ENCODE results near the gene ANO7. TPM values are rescaled to one million over a fixed set of nuclear protein-coding genes. Genes with fewer than 3 reads are reported as not detected.
A peak's percentile ranks its signal among the peaks of the same experiment; 100 is the strongest.

ANO7 gene
- polyA plus RNA-seq, 3 donors = 2.1 to 2.7 (median 2.5) TPM

DNA sequence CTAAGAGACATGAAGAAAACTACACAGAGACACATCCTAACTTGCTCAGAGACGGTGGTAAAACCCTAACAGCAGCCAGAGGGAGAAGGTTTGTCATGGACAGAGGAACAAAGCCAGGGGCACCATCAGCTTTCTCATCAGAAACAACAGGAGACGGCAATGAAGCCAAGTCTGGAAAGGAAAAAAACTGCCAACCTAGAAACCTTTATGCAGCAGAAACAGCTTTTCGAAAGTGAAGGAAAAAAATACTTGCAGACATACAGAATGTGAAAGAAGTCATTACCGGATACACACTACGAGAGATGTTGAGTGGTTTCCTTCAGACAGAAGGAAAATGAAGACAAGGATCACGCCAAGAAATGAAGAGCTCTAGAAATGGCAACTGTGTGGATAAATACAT is 55.9 kb downstream of the ANO7 start:
- DNase-seq = no peak

DNA sequence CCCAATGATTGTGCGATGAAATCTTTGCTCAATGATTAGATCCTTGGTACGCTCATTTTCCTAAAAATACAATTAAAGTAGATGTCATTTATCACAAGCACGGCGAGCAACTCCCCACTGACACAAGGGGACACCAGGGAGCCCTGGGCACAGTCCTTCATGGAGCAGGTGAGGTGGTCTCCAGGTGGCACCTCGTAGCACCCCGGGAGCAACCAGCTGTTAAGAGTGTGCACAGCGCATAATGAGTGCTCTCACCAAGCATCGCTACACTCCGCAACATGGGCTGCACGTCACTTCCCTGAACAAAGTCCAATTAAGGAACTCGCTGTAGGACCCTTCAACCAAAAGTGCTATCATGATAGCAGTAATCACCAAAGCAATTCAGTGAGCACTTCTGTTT is 59.8 kb downstream of the ANO7 start:
- no peak for DNase-seq

DNA sequence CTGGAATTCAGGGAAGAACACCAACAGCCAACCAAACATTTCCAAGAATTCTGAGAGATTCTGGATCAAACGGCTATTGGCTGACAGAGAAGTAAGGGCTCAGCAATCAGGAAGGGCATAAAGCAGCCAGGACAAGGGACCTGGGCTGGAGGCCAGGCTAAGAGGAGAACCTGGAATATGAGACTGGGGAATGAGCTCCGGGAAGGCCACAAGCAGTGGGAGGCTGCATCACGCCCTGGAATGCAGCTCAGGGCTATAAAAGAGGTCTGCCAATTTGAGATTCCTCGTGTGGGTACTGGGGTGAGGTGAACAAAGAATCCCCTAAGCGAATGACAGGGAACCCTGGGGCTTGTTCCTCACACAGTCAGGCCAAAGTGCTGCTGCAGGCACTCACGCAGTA is 60.4 kb downstream of the ANO7 start:
- DNase-seq = no peak

DNA sequence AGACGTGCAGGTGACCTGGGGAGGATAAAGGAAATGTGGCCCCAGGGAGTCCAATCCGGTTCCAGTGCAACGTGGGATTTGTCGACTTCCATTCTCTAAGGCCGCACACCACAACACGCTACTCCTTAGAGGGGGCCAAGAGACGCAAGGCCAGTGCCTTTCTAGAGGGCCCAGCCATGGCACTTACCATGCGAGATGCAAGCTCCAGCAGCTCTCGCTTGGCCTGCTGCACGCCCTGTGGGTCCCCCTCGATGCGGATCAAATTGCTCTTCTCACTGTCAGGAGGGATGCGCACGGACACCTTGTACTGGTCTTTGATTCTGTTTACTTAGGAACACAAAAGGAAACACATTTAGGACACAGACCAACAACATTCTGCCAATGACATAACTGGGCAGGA is 61.2 kb downstream of the ANO7 start:
- DNase-seq = no peak

DNA sequence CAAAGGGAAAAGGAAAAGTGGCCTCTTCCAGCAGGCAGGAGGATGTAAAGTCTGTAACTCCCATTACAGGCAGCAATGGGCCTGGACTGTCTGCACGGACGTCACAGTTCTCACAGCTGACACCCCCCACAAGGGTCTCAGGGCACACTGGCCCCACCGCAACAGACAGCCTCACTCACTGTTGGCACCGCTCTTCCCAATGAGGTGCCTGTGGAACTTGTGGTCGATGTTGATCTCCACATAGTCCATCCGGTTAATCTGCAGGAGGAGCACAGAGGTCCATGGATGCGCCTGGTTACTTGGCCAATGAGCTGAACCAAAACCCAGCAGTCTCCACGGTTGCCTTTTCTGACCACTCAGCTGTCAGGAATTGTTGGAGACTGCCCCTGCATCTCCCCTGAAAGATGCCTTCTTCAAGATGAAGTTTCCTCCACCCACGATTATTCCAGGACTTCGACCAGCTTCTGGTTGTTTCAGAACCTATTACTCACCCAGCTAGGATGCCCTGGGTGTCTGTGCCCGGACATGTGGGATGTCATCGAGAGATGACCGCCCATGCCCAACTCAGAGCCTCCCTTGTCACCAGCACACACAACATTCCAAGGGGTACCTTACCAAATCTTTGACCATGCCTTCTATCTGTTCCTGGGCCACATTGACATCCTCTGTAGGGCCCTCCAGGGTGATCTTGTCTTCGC is 64.5 kb downstream of the ANO7 start:
- no peak for DNase-seq

DNA sequence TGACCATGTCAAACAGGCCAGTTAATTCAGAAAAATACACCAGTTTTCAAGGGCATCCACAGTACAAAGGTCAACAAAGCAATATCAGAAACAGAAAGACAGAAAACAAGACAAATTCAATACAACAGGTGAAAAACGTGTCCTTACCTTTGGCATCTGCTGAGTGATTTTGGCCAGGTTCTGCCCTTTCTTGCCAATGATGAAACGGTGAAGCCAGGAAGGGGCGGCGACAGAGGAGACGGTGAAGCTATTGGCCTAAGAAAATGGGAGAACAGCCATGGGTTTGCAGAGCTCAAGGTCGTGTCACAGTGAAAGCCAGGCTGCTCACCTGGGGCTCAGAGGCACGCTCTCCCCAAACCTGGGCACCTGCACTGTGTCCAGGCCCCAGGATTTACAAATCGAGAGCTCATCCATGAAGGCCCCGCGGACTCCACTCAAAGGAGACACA is 66.5 kb downstream of the ANO7 start:
- DNase-seq = no peak

DNA sequence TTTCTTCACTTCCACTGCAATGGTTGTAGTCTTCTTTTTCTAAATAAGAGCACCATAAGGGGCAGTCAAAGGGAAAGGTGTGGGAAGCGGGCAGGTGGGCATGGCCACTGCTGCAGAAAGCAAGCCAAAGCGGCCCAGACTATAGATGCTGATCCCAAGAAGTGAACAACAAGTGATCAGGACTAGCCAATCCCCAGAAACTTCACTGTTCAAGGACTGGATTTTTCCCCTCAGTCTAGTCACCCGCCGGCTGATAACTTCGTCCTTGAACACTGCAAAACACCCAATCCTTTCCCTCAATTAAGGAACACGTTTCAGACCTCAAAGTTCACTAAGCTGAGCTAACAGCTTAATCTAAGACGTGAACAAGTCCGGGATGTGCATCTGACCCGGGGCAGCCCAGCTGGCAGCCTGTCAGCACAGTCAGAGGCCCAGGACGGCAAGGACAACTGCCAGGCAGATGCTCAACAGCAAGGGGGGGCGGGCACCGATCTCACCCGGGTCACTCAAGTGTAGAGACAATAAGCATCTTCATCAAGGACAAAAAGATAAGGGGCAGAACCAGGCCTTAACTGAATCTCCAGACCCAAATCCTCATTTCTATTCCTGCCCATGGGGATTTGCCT is 67.2 kb downstream of the ANO7 start:
- no peak for DNase-seq

DNA sequence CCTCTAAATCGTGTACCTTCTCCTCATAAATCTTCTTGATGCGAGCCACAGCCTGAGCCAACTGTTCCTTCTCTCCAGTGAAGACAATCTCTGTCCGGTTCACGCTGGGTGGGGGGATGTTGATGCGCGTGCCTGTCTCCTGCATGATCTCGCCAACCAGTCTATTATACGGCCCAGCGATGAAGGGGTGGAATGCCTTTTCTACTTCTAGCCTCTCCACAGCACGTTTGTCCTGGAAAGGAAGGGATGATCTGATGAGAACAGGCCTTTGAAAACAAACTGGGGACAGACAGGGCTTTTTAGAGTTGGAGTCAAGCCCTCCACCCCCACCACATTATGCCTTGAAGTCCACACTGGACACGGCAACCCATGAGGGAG is 67.7 kb downstream of the ANO7 start:
- DNase-seq = no peak

DNA sequence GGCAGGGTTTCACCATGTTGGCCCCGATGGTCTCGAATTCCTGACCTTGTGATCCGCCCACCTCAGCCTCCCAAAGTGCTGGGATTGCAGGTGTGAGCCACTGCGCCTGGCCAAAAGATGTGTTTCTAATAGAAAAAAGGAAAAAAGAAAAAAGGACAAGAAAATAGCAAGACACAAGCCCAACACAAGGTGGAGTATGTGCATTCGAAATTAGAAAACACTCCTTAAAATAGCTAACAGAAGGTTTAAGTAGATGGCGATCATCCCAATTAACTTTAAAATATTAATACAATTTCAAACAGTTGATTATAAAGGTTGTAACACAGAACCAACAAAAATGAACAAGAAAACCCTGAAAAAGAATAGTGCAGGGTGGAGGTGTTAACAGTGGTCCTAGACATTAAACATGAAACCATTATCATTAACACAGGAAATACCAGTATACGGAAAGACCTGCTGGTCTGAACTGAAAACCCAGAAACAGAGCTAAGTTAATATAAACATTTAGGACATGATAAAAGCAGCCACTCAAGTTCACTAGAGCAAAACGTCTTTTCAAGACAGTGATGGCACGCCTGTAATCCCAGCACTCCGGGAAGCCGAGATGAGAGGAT is 69.0 kb downstream of the ANO7 start:
- no peak for DNase-seq

DNA sequence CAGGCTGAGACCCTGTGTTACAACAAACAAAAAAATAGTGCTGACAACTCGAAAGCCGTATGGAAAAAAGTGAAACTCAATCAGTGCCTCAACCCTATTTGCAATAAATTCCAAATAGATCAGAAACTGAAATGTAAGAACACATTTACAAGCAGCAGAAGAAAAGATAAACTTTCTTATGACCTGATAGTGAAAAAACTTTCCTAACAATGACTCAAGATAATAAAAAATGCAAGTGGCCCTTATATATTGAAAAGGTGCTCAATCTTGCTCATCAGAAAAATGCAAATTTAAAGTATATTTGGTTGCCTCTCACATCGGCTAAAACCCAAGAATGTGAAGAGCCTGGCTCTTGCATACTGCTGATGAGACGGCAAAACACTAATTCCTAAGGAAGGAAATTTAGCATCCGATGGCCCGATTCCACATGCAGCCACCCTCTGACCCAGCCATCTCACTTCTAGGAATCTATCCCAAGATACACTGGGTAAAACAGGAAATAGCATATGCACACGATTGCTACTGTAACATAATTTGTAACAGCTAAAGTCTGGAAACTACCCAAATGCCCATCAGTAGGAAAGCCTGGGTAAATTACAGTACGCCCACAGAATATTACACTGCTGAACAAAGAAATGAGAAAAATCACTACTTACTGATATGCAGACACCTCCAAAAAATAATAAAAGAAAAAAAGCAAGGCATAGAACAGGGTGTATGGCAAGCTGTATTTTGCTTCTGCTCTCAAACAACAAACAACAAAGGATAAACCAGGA is 70.2 kb downstream of the ANO7 start:
- DNase-seq = no peak

DNA sequence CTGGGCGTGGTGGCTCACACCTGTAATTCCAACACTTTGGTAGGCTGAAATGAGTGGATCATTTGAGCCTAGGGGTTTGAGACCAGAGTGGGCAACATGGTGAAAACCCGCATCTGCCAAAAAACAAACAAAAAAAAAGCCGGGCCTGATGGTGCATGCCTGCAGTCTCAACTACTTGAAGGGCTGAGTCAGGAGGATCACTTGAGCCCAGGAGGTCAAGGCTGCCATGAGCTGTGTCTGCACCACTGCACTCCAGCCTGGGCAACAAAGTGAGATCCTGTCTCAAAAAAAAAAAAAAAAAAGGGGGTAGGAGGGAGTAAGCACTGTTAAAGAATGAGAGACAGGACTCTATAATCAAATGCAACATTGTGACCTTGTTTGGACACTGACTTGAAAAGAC is 72.4 kb downstream of the ANO7 start:
- DNase-seq = no peak

DNA sequence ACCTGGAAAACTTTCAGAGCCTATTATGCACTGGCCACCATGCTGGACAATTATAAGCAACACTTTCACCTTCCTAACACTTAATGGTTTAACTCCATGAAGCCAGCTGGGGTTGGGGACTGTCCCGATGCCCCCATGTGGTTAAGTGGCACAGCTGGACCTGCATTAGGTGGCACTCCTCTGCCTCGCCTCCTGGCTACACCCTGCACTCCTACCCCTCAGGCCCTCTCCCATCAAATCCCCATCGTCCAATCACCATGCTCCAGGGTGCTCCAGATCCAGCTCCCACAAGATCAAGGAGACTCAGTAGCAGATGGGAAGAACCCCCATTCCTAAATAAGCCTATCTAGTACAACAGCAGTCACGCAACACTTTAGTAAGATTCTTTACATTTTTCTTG is 73.2 kb downstream of the ANO7 start:
- DNase-seq = no peak

DNA sequence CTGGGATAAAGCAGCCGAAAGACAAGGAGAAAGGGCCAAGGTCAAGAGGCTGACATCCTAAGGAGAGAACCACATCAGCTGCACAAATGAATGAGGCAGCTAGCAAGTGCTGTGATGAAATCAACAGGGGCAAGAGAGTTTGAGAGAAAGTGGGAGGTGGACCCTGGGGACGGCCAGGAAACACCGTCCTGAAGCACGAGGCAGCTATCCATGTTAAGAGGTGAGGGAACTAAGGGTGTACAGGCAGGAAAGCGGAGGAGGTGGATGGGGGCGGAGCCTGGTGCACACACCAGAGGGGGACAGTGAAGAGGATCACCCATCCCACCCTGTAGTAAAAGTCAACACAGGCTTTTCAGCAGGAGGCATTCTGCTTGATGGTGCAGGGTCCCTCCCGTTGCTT is 74.6 kb downstream of the ANO7 start:
- DNase-seq = no peak

DNA sequence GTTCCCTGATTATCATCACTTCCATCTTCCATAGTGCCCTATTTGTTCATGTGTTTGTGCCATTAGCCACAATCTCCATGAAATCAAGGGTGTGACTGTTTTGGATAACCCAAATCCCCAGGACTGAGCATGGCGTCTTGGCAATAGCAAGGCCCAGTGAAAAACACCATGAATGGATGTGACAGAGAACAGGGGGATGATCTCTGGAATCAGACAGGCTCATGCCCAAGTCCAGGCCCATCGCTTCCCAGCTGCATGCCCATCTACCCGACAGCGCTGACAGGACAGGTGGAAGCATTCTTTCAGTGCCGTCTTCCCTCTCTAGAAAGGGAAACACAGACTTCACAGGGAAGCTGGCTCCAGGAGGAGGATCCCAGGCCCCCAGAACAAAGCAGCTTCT is 77.0 kb downstream of the ANO7 start:
- DNase-seq = no peak

DNA sequence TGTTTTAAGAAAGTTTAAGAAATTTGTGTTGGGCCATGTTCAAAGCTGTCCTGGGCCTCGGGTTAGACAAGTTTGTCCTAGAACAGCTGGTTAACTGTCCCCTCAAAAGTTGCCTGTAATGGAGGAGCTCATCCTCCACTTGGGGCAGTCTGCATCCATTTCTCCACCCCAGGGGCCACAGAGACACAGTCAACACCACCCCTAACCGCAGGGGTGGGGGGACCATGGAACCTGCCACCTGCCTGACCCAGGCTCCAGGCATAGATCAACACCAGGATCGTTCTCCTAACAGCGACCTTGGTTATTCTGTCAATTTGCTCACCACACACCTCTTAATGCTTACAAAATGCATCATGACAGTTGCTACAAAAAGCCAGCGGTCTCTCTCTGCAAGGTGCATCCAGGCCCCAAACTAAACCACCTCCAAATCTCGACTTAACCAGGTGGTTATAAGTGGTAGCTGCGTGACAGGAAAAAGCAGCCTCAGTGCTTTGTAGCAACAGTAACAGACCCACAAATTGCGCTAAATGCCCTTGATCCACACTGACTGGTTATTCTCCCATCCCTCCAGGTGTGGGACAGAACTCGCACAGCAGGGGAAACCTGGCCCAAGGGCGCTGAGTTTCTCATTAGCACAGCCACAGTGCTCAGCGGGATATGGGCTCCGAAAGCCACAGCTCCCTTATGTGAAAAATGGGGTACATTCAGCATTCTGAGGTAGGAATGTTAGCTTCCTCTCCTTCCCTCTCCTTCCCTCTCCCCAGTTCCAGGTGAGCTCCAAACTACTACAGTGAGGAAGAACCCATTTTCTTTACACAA is 79.0 kb downstream of the ANO7 start:
- no peak for DNase-seq

DNA sequence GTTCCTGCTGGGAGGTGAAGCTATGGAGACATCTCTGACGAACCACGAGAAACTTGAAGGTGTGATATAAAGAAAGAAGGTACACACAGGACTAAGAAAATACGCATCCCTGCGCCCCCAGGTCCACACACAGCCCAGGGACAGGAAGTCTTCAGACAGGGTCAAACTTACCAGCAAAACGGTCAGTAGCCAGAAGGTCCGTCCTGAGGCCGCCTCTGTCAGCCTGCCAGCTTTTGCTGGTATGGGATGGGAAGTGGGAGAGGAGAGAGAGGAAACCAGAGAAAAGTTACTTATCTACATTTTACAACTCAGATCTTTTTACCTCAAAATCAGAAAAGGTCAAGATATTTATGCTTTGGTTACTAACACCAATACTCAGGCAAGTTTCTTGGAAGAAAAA is 79.8 kb downstream of the ANO7 start:
- no peak for DNase-seq

DNA sequence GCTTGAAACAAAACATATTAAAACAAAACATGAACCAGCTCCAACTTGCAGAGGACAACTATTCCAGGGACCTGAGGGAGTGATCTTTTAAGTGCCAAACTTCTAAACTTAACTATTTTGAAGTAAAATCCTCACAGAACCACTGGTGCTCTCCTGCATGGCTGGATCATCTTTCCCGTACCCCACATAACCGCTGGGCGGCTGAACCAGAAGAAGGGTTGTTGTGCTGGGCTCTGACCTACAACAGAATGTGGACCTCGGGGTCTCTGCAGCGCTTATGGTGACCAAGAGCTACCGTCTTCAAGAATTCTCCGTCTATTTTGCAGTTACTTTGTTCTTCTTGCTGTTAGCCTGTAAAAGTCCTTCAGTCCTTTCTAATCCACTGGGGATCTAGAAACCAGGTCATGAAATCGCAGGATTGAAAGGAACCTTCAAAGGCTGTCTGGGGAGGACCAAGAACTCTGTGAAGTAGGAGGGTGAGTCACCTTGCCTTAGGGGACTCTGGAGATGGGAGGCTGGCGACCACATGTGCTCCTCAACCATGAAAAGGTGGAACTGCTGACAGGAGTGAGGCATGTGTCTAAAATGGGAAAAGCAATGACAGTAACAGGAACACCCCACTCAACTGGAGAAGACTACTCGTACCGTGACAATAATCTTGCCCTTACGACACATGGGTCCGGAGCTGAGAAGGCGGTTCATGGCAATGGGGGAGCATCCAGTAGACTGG is 80.4 kb downstream of the ANO7 start:
- DNase-seq = no peak

DNA sequence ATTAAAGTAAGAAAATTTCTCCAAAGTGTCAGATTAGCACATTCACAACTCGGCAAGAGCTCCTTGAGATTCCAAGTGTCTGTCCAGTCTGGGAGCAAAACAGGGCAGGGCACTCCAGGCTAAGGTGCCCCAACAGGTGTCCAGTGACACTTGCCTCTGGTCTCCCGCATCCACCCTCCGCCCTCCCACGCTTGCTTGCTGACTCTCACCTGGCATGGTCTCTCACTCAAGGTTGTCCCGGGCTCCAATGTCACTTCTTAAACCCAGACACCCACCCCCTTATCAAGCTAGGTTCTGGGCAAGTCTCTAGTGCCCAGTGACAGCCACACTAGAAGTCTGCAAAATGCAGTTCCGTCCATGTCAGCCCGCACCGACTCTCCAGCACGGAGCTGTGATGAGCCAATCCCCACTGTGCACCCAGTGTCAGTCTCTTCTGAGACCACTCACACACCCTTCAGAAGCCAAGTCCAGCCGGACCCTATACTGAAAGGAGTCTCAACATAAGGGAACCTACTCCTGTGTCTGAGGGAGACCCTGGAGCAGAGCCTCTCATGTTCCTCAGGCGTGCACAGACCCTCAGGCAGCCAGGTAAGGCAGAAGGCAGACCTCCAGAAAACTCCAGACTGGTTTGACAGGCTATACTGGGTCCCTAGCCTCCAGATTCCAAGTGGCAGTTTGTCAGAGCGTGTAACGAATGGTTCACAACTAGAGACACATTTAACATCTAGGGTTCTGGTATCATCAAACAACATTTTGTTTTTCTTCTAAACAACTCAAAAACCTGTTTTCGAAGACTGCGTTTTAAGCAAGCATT is 81.4 kb downstream of the ANO7 start:
- no peak for DNase-seq

DNA sequence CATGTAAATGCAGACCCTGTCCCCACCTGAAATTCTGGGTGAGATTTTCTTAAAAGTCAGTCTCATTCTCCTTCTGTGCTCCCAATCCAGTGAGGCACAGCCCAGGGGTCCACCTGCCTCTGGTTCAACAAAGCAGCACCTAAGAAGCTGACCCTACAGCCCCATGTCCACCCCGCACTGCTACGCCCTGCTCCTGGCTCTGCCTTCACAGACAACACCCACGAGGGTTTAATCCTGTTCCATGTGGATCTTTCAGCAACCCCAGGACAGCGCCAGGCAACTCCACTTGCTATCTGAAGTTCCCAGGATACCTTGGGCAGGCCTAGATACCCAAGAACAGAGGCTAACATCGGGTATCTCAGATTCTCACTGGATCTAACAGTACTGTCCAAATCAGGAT is 82.1 kb downstream of the ANO7 start:
- no peak for DNase-seq

DNA sequence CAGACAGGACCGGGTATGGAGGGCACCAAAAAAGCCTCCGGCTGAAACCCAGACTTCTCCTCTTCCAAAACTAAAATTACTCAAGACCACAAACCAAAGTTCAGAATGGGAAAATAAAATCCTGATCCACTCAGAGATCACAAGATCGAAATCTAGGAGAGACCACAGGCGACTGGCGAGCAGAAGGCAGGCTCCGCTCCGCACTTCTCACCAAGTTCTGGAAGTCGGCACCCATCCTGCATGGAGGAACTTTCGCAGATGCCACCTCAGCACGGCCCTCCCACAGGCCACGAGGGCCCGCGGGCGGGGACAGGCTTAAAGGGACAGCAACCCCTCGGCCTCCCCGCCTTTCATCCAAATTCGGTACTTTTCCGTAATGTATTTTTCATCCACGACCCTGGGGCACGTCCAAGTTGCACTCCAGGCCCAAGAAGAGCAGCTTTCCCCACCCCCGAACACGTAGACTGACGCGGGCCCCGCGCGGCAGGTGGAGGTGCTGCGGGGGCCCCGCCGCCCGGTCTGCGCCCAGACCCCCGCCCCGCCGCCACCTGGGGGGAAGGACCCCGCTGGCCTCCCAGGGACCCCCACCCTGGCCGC is 83.3 kb downstream of the ANO7 start:
- DNase-seq = peak; percentile 64
